HG03064 (cell line): ENCODE results near the gene KHDC1L.
"Not testable (repeated sequence)": the region's sequence is repeated elsewhere in the genome, so short reads cannot be mapped to it uniquely, and the experiment has no call there.

Experiments used
- ATAC-seq: cut with Tn5 transposase; IDR thresholded peaks from one replicate; pipeline ENCODE4 v1.9.1; 2021; ENCODE audit warnings: low read depth; ENCODE audit not compliant: unreplicated experiment

Gene KHDC1L

DNA sequence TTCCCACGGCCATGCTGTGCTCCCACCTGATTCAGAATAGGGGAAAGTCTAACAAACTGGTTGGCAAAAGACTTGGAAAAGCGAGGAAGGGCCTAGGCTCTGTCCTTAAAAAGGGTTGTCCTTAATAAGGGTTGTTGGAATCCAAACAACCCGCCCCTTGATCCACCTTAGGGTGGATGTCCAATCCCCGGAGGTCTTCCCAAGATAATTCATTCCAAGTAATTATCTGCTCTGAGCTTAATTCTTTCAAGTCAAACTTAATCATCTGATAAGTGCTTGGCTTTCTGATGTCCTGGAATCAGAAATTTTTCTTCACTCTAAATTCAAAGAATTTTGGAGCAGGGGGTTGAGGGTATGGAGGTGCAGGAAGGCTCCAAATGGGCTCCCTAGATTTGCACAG is at the start of gene KHDC1L:
KHDC1L (minus strand) TSS at position 101 of the 400 bp plus-strand sequence; CDS start at position 13, 88 bp downstream.
- no peak for ATAC-seq

DNA sequence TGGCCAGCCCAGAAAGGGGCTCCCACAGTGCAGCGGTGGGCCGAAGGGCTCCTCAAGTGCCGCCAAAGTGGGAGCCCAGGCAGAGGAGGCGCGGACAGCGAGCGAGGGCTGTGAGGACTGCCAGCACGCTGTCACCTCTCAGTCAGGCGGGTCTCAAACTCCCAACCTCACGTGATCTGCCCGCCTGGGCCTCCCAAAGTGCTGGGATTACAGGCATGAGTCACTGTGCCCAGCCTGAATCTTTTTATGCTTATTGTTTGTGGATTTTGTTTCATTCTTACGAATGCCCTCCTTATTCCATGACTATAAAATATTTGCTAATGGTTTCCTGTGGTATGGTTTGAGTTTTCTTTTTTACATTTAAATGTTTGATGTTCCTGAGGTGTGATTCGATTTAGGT is 44.0 kb upstream of the KHDC1L start:
- ATAC-seq = not testable (repeated sequence)

DNA sequence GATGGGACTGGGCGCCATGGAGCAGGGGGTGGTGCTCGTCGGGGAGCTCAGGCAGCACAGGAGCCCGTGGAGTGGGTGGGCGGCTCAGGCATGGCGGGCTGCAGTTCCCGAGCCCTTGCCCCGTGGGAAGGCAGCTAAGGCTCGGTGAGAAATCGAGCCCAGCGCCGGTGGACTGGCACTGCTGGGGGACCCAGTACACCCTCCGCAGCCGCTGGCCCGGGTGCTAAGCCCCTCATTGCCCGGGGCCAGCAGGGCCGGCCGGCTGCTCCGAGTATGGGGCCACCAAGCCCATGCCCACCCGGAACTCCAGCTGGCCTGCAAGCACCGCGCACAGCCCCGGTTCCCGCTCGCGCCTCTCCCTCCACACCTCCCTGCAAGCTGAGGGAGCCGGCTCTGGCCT is 43.6 kb upstream of the KHDC1L start:
- ATAC-seq = not testable (repeated sequence)

DNA sequence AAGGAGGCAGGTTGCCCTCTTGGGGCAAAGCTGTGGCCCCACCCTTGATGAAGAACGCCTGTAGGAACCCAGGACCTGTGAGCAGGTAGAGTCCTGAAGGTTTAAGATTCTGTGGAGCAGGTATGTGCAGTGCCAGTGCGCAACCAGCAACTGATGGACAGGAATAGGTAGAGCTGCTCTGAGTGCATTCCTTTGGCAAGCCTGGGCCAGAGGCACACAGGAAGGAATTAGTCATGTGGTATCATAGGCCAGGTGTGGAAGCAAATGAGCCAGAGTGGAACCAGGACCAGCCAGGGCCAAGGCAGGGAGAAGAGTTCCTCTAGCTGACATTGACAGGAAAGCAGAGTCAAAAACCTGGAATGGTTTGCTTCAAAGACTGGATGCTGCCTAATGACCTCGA is 39.1 kb upstream of the KHDC1L start:
- no peak for ATAC-seq

DNA sequence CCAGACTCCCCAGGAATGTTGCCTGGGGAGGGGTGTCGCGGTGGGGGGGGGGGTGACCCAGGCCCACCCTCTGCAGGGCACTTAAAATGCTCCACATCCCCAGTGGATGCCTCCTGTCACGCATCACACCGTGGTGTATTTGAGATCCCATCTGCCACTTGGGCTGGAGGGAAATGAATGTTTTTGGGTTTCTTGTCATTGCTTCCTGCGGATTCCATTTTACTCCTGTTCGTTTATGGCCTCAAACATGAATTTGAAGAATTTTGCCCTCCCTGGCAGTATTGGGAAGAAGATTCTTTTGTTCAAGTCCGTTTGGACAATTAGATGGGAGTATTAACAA is 38.2 kb upstream of the KHDC1L start:
- ATAC-seq = no peak

GRCh38 chr6:73262671-73263569 is 37.6 kb upstream of the KHDC1L start, which contains the start of gene KHDC1:
KHDC1 (minus strand) TSS chr6:73263196; CDS start chr6:73242517, 20,679 bp downstream.
- peak; percentile 87 for ATAC-seq

DNA sequence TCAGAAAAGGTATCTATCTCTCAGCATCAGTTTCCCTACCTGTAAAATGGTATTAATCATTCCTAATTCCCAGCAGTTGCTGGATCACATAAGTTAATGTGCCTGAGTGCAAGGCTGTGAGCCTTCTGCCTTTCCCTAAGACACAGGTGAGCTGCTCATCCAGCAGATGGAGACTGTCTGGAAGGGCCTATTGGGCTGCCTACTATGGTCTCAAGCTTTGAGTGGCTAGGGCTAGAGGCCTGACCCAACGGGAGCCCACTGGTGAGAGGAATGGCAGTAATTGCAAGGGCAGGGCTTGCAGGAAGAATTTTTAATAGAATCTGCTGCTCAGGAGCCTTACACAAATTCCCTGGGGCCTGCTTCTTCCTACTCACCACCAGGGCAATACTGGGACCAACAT is 33.4 kb upstream of the KHDC1L start:
- no peak for ATAC-seq

- ATAC-seq = not testable (repeated sequence)
Measured at GRCh38 chr6:73254323-73254722, 29.0 kb upstream of the KHDC1L start.

DNA sequence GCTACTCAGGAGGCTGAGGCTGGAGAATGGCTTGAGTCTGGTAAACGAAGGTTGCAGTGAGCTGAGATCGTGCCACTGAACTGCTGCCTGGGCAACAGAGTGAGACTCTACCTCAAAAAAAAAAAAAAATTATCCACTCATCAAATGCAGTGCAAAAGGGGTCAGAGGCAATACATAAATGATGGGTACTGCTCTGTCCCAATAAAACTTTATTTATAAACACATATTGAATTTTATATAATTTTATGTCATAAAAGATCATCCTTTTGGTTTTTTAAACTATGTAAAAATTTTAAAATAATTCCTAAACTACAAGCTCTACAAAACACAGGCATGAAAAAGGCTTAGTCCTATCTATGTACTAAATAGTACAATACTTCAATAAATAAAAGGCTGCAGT is 27.4 kb upstream of the KHDC1L start:
- no peak for ATAC-seq

DNA sequence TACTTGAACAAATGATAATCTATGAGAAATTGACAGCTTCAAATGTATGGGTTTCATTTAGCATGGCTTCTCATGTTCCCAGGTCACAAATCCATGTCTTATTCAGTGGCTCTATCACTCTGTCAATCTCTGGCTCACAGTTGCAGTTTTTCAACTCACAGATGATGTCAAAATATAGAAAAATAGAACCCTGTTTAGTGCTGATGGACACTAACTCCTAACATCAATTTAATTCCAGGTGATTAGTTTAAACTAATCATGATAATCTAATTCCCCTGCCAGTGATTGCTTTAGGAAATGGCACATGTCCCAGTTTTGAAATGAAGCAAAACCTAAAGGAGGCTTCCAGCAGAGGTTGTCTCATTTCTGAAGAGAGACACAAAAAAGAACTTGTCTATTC is 24.7 kb upstream of the KHDC1L start:
- ATAC-seq = no peak

DNA sequence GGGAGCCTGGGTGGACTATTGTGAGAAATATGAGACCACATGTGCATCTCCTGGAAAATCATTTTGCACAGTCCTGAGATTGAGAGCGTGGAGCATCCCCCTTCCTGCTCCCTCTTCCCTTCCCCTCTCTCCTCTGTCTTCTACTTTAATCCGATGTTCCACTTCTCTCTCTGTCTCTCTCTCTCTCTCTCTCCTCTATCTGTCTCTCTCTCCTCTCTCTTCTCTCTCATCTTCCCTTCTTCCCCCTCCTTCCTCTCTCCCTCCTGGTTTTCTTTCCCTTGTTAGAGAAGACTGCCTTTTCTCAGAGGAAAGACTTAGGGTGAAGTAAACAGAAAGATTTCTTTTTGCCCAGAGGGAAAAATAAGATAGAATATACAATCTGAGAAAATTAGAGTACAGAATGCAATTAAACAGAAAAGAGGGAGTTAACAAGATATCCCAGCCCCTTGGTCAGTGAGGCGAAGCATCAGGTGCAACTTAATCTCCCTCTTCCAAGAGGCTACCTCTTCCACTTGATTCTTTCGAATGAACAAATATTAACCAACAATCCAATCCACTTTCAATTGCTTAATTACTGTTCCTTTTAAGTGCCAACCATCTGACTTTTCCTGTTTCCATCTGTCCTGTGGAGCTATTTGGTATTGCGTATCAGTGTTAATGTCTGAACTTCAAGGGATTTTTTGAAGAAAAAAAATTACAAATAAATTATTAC is 23.1 kb upstream of the KHDC1L start:
- ATAC-seq = no peak

- ATAC-seq = no peak
Measured at GRCh38 chr6:73242001-73242400, 16.7 kb upstream of the KHDC1L start.

DNA sequence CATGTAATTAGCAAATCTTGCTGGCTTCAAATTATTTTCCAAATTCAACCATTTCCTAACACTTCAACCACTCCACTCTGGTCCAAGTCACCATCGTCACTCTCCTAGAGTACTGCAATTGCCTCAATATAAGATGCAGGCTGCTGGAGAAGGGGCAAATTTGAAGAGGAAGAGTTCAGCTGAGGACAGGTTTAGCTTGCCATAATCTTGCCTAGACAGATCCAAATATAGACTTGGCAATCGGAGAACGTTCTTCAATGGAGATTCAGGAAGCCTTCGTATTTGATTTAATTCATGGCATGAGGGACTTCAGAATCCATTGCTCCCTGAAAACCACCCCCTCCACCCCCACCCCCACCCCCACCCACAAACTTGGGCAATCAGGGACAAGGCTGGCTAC is 15.4 kb upstream of the KHDC1L start:
- ATAC-seq = no peak

- no peak for ATAC-seq
Measured at GRCh38 chr6:73236144-73236750, 11.0 kb upstream of the KHDC1L start.

DNA sequence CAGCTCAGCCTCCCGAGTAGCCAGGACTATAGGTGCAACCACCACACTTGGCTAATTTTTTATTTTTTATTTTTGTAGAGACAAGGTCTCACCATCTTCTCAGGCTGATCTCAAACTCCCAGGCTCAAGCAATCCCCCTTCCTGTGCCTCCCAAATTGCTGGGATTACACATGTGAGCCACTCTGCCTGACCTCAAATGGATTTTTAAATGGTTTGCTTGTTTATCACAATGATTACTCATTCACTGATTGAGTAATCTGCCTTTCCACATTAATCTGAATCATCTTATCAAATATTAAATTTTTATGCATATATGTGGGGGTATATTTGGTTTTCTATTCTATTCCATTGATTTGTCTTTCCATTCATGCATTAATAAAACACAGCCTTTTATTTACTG is 9.4 kb upstream of the KHDC1L start:
- no peak for ATAC-seq

GRCh38 chr6:73233971-73234370 is 8.7 kb upstream of the KHDC1L start:
- ATAC-seq = not testable (repeated sequence)

GRCh38 chr6:73233048-73233447 is 7.8 kb upstream of the KHDC1L start:
- no peak for ATAC-seq

DNA sequence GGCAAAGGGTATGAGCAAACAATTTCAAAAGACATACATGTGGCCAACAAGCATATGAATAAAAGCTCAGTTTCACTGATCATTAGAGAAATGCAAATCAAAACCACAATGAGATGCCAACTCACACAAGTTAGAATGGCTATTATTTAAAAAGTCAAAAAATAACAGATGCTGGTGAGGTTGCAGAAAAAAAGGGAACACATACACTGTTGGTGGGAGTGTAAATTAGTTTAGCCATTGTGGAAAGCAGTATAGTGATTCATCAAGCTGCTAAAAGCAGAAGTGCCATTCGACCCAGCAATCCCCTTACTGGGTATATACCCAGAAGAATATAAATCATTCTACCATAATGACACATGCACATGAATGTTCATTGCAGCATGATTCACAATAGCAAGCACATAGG is 6.7 kb upstream of the KHDC1L start:
- no peak for ATAC-seq

DNA sequence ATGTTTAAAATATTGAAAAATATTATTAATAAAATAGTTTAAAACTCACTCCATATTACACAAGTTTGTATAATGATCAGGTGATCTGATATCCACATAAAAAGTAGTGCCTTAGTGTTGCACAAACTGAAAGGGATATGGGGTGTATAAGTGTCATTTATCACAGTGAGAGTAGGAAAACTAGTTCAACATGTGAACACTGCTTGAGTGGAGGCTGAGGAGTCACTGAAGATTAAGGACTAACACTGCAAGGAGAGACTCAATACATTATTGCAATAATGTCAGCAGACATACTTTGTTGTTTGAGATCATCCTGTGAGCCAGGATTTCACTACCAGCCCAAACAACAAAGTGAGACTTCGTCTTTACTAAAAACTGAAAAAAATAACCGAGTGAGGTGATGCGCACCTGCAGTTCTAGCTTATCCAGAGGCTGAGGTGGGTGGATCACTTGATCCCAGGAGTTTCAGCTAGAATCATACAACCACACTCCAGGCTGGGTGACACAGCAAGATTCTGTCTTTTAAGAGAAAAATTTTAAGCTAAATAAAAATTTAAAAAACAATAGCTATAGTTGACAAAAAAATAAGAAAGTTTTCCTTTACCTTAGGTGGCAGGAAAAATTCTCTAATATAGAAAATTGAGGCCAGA is 2.4 kb upstream of the KHDC1L start:
- ATAC-seq = no peak

GRCh38 chr6:73216859-73217258 is 8.4 kb downstream of the KHDC1L start:
- ATAC-seq = no peak

DNA sequence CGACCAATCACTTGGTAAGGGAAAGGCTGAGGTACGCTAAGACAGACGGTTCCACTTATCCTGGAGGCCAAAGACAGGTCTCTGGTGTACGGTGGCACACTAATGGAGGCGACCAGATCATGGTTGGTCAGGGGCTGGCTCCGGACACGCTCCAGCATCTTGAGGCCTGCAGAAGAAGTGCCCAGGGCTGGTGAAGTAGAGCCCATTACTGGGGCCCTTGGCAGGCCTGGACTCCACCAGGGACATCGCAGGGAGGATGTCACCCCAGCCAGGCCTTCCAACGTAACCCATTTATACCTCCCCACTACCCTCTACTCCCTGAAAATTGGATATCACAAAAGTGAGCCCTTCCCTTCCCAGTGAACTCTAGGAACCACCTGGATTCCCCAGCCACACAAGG is 16.2 kb downstream of the KHDC1L start:
- no peak for ATAC-seq
